Neural cell (in vitro differentiated cells): ENCODE data around the gene FGF12.

Experiments
- EZH2 ChIP-seq: fragments of 200-600, 300-800 bp; shearing (Covaris generic), sonication (generic); IDR thresholded peaks from 2 replicates; pipeline ENCODE4 v1.6.1; 2014; ENCODE audit warnings: antibody characterized with exemption, low read length, borderline replicate concordance, mild to moderate bottlenecking; ENCODE audit not compliant: insufficient read depth, poor library complexity, severe bottlenecking
- MXI1 ChIP-seq: fragments of 450-650 bp; conservative IDR thresholded peaks from 2 replicates; pipeline ENCODE4 v1.6.1; 2014; ENCODE audit warnings: antibody characterized with exemption, mild to moderate bottlenecking; ENCODE audit not compliant: poor library complexity, severe bottlenecking
- POLR2AphosphoS5 ChIP-seq: IDR thresholded peaks from 2 replicates; pipeline ENCODE4 v1.6.1; 2012
- SMC3 ChIP-seq: fragments of 450-650 bp; conservative IDR thresholded peaks from 2 replicates; pipeline ENCODE4 v1.6.1; 2014; ENCODE audit warnings: antibody characterized with exemption, mild to moderate bottlenecking, moderate library complexity; ENCODE audit not compliant: poor library complexity
- TAF1 ChIP-seq: IDR thresholded peaks from 2 replicates; pipeline ENCODE4 v1.6.1; 2012; ENCODE audit warnings: low read depth
- TF ChIP-seq, protein P1 (sequence below): fragments of 450-650 bp; IDR thresholded peaks from 2 replicates; pipeline ENCODE4 v1.5.1; 2014; ENCODE audit warnings: antibody characterized with exemption, mild to moderate bottlenecking, moderate library complexity; ENCODE audit not compliant: poor library complexity, severe bottlenecking
- TF ChIP-seq, protein P2 (sequence below): IDR thresholded peaks from 2 replicates; pipeline ENCODE4 v1.6.1; 2012; ENCODE audit warnings: borderline replicate concordance

DNA sequence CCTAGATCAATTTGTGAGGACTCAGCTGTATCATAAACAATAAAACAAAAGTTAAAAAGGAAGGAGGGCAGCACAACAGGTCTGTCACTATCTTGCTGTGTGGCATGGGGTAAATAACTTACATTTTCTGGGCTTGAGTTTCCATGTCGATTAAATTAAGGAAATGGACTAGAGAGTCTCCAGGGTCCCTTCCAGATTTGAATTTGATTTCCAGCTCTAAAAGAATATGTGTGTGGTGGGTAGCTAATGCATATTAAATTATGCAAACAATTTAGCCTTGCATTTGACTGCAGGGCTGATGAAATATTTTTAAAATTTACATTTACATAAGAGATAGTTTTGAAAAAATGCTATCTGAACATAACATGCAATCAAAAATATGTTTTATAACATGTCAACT is 447.7 kb downstream of the FGF12 start:
- no peak for TF ChIP-seq POLR2AphosphoS5
- TF ChIP-seq, protein P1, sequence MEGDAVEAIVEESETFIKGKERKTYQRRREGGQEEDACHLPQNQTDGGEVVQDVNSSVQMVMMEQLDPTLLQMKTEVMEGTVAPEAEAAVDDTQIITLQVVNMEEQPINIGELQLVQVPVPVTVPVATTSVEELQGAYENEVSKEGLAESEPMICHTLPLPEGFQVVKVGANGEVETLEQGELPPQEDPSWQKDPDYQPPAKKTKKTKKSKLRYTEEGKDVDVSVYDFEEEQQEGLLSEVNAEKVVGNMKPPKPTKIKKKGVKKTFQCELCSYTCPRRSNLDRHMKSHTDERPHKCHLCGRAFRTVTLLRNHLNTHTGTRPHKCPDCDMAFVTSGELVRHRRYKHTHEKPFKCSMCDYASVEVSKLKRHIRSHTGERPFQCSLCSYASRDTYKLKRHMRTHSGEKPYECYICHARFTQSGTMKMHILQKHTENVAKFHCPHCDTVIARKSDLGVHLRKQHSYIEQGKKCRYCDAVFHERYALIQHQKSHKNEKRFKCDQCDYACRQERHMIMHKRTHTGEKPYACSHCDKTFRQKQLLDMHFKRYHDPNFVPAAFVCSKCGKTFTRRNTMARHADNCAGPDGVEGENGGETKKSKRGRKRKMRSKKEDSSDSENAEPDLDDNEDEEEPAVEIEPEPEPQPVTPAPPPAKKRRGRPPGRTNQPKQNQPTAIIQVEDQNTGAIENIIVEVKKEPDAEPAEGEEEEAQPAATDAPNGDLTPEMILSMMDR: no peak
- no peak for TF ChIP-seq EZH2
- TF ChIP-seq TAF1: no peak
- TF ChIP-seq, protein P2, sequence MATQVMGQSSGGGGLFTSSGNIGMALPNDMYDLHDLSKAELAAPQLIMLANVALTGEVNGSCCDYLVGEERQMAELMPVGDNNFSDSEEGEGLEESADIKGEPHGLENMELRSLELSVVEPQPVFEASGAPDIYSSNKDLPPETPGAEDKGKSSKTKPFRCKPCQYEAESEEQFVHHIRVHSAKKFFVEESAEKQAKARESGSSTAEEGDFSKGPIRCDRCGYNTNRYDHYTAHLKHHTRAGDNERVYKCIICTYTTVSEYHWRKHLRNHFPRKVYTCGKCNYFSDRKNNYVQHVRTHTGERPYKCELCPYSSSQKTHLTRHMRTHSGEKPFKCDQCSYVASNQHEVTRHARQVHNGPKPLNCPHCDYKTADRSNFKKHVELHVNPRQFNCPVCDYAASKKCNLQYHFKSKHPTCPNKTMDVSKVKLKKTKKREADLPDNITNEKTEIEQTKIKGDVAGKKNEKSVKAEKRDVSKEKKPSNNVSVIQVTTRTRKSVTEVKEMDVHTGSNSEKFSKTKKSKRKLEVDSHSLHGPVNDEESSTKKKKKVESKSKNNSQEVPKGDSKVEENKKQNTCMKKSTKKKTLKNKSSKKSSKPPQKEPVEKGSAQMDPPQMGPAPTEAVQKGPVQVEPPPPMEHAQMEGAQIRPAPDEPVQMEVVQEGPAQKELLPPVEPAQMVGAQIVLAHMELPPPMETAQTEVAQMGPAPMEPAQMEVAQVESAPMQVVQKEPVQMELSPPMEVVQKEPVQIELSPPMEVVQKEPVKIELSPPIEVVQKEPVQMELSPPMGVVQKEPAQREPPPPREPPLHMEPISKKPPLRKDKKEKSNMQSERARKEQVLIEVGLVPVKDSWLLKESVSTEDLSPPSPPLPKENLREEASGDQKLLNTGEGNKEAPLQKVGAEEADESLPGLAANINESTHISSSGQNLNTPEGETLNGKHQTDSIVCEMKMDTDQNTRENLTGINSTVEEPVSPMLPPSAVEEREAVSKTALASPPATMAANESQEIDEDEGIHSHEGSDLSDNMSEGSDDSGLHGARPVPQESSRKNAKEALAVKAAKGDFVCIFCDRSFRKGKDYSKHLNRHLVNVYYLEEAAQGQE: no peak
- TF ChIP-seq MXI1: no peak
- TF ChIP-seq SMC3: no peak
